K562 (cell line): ENCODE data around the gene SLC36A3. TPM values are rescaled to one million over a fixed set of nuclear protein-coding genes. Genes with fewer than 3 reads are reported as not detected.
A peak's percentile ranks its signal among the peaks of the same experiment; 100 is the strongest.

Source experiments
- ATAC-seq: fragments of 200-7000 bp; cut with Tn5 transposase; 3 replicates; pipeline ENCODE4 v1.9.1; 2020; ENCODE audit warnings: moderate library complexity
- BruUV-seq: library from RNA; stranded (reverse); fragments of 400-500 nt; replicated peaks from 2 replicates; lab custom pipeline; 2021; lab: Mats Ljungman, UMichigan
- CTCF ChIA-PET: fragments of 300-600 bp; formaldehyde crosslinking; extraction: SDS; loops from one replicate; lab custom pipeline; 2021; ENCODE audit warnings: low intra/inter-chr PET ratio; lab: Yijun Ruan, JAX
- POLR2A ChIA-PET: fragments of 300-600, 350-650 bp; sonication (Branson Sonifier 250); formaldehyde crosslinking; extraction: SDS; loops from one replicate; lab custom pipeline; 2021; ENCODE audit warnings: antibody characterized with exemption, inconsistent platforms; lab: Yijun Ruan, JAX
- DNase-seq, 4 experiments: peaks; one replicate each; pipeline versions ENCODE4 v3.0.0 to v3.0.0-alpha.2; 2011 to 2018; ENCODE audit warnings: low spot score in 3 of 4, mixed read lengths in 3 of 4; ENCODE audit errors: extremely low read depth in 1 of 4
- FAIRE-seq: peaks from 2 replicates; lab custom pipeline; 2011; peaks lifted over from hg19 to GRCh38; lab: Jason Lieb, UNC
- H2AFZ ChIP-seq: 2 replicates; pipeline ENCODE4 v1.6.0; 2011; ENCODE audit warnings: low read depth, low read length, control low read depth, inconsistent platforms
- H3K27ac ChIP-seq: fragments of 200-600 bp; 3 replicates; pipeline ENCODE4 v1.8.0; 2011; ENCODE audit warnings: low read depth, mild to moderate bottlenecking, control low read depth, inconsistent platforms, low read length, moderate library complexity, mixed read lengths; ENCODE audit errors: extremely low read depth
- H3K27me3 ChIP-seq, 2 experiments: fragments of 300-600 bp in 1 of 2; 2 replicates in 1 of 2; 3 replicates in 1 of 2; pipeline versions ENCODE4 v1.6.0 to v1.8.0; 2011; ENCODE audit warnings: inconsistent platforms in 2 of 2, low read length in 2 of 2, mild to moderate bottlenecking in 1 of 2, mixed read lengths in 1 of 2, moderate library complexity in 1 of 2; ENCODE audit not compliant: control insufficient read depth in 2 of 2, insufficient read depth in 2 of 2
- H3K36me3 ChIP-seq: fragments of 300-600 bp; 3 replicates; pipeline ENCODE4 v1.8.0; 2011; ENCODE audit warnings: mild to moderate bottlenecking, low read length, inconsistent platforms; ENCODE audit not compliant: control insufficient read depth, insufficient read depth
- H3K4me1 ChIP-seq, 2 experiments: fragments of 200-600 bp in 1 of 2; replicated peaks in 1 of 2; 2 replicates in 1 of 2; 3 replicates in 1 of 2; pipeline versions ENCODE4 v1.5.1 to v1.8.0; 2011; ENCODE audit warnings: inconsistent platforms in 2 of 2, low read length in 2 of 2, mild to moderate bottlenecking in 1 of 2, mixed read lengths in 1 of 2, moderate library complexity in 1 of 2; ENCODE audit not compliant: control insufficient read depth in 2 of 2, insufficient read depth in 2 of 2
- H3K4me2 ChIP-seq: 2 replicates; pipeline ENCODE4 v1.6.1; 2011; ENCODE audit warnings: low read length, control low read depth, inconsistent platforms, mixed read lengths; ENCODE audit not compliant: insufficient read depth
- H3K4me3 ChIP-seq: fragments of 200-600 bp; sonication (generic), shearing (Covaris generic); 2 replicates; pipeline ENCODE4 v1.5.1; 2016; ENCODE audit warnings: control low read depth, inconsistent platforms
- H3K79me2 ChIP-seq: fragments of 200-600 bp; 3 replicates; pipeline ENCODE4 v1.8.0; 2011; ENCODE audit warnings: low read length, inconsistent platforms; ENCODE audit not compliant: control insufficient read depth, insufficient read depth
- H3K9ac ChIP-seq, 2 experiments: 2 replicates each; pipeline versions ENCODE4 v1.6.0 to v1.6.1; 2011; ENCODE audit warnings: low read depth in 2 of 2, low read length in 2 of 2, control low read depth in 1 of 2, inconsistent platforms in 1 of 2, mild to moderate bottlenecking in 1 of 2, mixed read lengths in 1 of 2; ENCODE audit not compliant: insufficient read depth in 1 of 2
- H3K9me1 ChIP-seq: one replicate; pipeline ENCODE4 v1.6.0; 2011; ENCODE audit warnings: inconsistent platforms, mild to moderate bottlenecking, low read length, moderate library complexity; ENCODE audit not compliant: control insufficient read depth, insufficient read depth
- H3K9me3 ChIP-seq: replicated peaks from 2 replicates; pipeline ENCODE4 v1.5.1; 2011; ENCODE audit warnings: low read depth, low read length, inconsistent platforms; ENCODE audit not compliant: control insufficient read depth, insufficient read depth
- H4K20me1 ChIP-seq: replicated peaks from 2 replicates; pipeline ENCODE4 v1.6.1; 2011; ENCODE audit warnings: low read length, inconsistent platforms, mixed read lengths; ENCODE audit not compliant: control insufficient read depth, insufficient read depth
- ARHGAP35 ChIP-seq: fragments of 450-650 bp; IDR thresholded peaks from 2 replicates; pipeline ENCODE4 v1.6.1; 2018; ENCODE audit not compliant: partially characterized antibody
- BRD4 ChIP-seq: fragments of 200-600 bp; sonication (generic); IDR thresholded peaks from 2 replicates; pipeline ENCODE4 v1.6.1; 2017; ENCODE audit warnings: inconsistent platforms
- CREB1 ChIP-seq, 2 experiments: sonication (generic) in 1 of 2; formaldehyde crosslinking in 1 of 2; IDR thresholded peaks; 2 replicates each; pipeline versions ENCODE4 v1.6.1 to v1.8.0; 2012 to 2022; ENCODE audit warnings: inconsistent platforms in 1 of 2, mild to moderate bottlenecking in 1 of 2, missing genetic modification reagents in 1 of 2, moderate library complexity in 1 of 2
- GATAD2B ChIP-seq: fragments of 450-650 bp; IDR thresholded peaks from 2 replicates; pipeline ENCODE4 v1.6.1; 2017; ENCODE audit warnings: mild to moderate bottlenecking, borderline replicate concordance
- HMGXB4 ChIP-seq: sonication (generic); formaldehyde crosslinking; IDR thresholded peaks from 2 replicates; pipeline ENCODE4 v1.8.1; 2023; ENCODE audit warnings: mild to moderate bottlenecking, missing genetic modification reagents
- IRF2 ChIP-seq: sonication (generic); formaldehyde crosslinking; IDR thresholded peaks from 2 replicates; pipeline ENCODE4 v1.8.1; 2022; ENCODE audit warnings: mild to moderate bottlenecking, missing genetic modification reagents
- SIN3A ChIP-seq, 2 experiments: fragments of 150-350 bp in 1 of 2; IDR thresholded peaks; 2 replicates each; pipeline ENCODE4 v1.6.1; 2011 to 2016; ENCODE audit warnings: borderline replicate concordance in 2 of 2, low read depth in 2 of 2, low read length in 2 of 2, mild to moderate bottlenecking in 2 of 2, moderate library complexity in 2 of 2; ENCODE audit not compliant: control insufficient read depth in 1 of 2
- TAL1 ChIP-seq: fragments of 450-650 bp; IDR thresholded peaks from 2 replicates; pipeline ENCODE4 v1.6.1; 2016; ENCODE audit warnings: mild to moderate bottlenecking
- TRIM28 ChIP-seq: fragments of 450-650 bp; IDR thresholded peaks from 2 replicates; pipeline ENCODE4 v1.6.1; 2017
- TSC22D4 ChIP-seq: fragments of 450-650 bp; IDR thresholded peaks from 2 replicates; pipeline ENCODE4 v1.6.1; 2016; ENCODE audit warnings: missing genetic modification characterization, missing biosample characterization, control low read depth
- ZNF224 ChIP-seq: sonication (generic); formaldehyde crosslinking; IDR thresholded peaks from 2 replicates; pipeline ENCODE4 v1.8.0; 2022; ENCODE audit warnings: mild to moderate bottlenecking, missing genetic modification reagents
- ZNF280A ChIP-seq: fragments of 450-650 bp; IDR thresholded peaks from 2 replicates; pipeline ENCODE4 v1.6.1; 2018; ENCODE audit warnings: mild to moderate bottlenecking, low read depth; ENCODE audit not compliant: partially characterized antibody
- ZNF668 ChIP-seq: fragments of 250-450 bp; sonication (Bioruptor Pico); IDR thresholded peaks from 2 replicates; pipeline ENCODE4 v1.8.0; 2022; ENCODE audit warnings: mild to moderate bottlenecking, inconsistent platforms
- ZSCAN29 ChIP-seq: fragments of 450-650 bp; IDR thresholded peaks from 2 replicates; pipeline ENCODE4 v1.6.1; 2017
- in situ Hi-C: fragments of 300-500 bp; cut with MboI; formaldehyde crosslinking; loops from 4 replicates; pipeline ENCODE4 v1.15.0; 2018; ENCODE audit warnings: inconsistent platforms, mixed read lengths
- intact Hi-C: fragments of 100-400 bp; cut with micrococcal nuclease; formaldehyde crosslinking; loops from 2 replicates; pipeline ENCODE4 v1.14.2; 2022
- polyA plus RNA-seq, 8 experiments: library from polyadenylated mRNA; depleted of rRNA in 4 of 8; stranded (reverse) in 5 of 8; unstranded in 3 of 8; fragments of >200 nt; fragmentation: Nextera tagmentation in 2 of 8; fragmentation: Illumina TruSeq in 1 of 8; extraction: Ambion mirVana in 2 of 8; extraction: Trizol in 1 of 8; gene quantifications; 2 replicates each; pipeline versions ENCODE4 v1.2.1 to v1.2.3, GENCODE V29; 2011 to 2014; ENCODE audit warnings: inconsistent platforms in 1 of 8, missing spikeins in 1 of 8
- total RNA-seq, 7 experiments: library from RNA; depleted of rRNA in 6 of 7; stranded (reverse); fragments of >200 nt in 6 of 7; fragmentation: Illumina TruSeq in 2 of 7; extraction: Trizol in 2 of 7; gene quantifications; 2 replicates each; pipeline versions ENCODE4 v1.2.1 to v1.2.3, GENCODE V29; 2011 to 2021; ENCODE audit warnings: low replicate concordance in 1 of 7
- TF ChIP-seq, protein P1 (sequence below): fragments of 250-450 bp; sonication (Bioruptor Pico); IDR thresholded peaks from 2 replicates; pipeline ENCODE4 v1.8.0; 2021; ENCODE audit warnings: moderate library complexity, mild to moderate bottlenecking, inconsistent platforms
- TF ChIP-seq, protein P2 (sequence below): fragments of 250-450 bp; sonication (Bioruptor Pico); IDR thresholded peaks from 2 replicates; pipeline ENCODE4 v1.4.0; 2020

SLC36A3 gene
- total and polyA plus RNA-seq, 9 of the 15 experiments (the other 6 are each of a cell fraction or from before 2014, with no cell fraction given), result not detected

DNA sequence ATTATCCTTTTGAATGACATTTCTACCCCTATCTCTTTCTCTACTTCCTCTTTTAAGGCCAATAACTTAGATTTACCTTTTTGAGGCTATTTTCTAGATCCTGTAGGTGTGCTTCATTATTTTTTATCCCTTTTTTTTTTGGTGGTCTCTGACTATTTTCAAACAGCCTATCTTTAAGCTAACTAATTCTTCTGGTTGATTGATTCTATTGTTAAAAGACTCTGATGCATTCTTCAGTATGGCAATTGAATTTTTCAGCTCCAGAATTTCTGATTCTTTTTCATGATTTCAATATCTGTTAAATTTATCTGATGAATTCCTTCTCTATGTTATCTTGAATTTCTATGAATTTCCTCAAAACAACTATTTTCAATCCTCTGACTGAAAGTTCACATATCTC lies 7.4 kb upstream of the SLC36A3 start:
- no peaks in the 10 kb centered on the region for H4K20me1 ChIP-seq
- in situ Hi-C loops, result no loop called here
- ATAC-seq, result no peak
- no peak overlapping the region for H3K4me3 ChIP-seq
- ChIA-PET POLR2A (no interaction called here), CTCF (no interaction called here)
- H2AFZ ChIP-seq, result no peak overlapping the region
- TF ChIP-seq ZNF280A, result peak; percentile 17
- no peak for TF ChIP-seq TAL1
- 0 out of 2 replicates have a peak, but pooled peaks have one; percentile 79 for TF ChIP-seq TRIM28
- no peak for TF ChIP-seq GATAD2B
- no peak for TF ChIP-seq IRF2 (CRISPR knock-in tag)
- no peak for TF ChIP-seq ZNF668 (CRISPR knock-in tag)
- no peak for TF ChIP-seq ZSCAN29
- no peak for TF ChIP-seq ARHGAP35
- no peak for TF ChIP-seq BRD4
- no peak for TF ChIP-seq CREB1 (IDR thresholded peaks at IDR 0.05)
- TF ChIP-seq CREB1 (CRISPR knock-in tag; IDR thresholded peaks at IDR 0.05), result no peak
- TF ChIP-seq HMGXB4 (CRISPR knock-in tag), result no peak
- TF ChIP-seq, protein P1, sequence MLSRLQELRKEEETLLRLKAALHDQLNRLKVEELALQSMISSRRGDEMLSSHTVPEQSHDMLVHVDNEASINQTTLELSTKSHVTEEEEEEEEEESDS (CRISPR knock-in tag), result no peak
- TF ChIP-seq TSC22D4 (tag), result no peak
- no peak for TF ChIP-seq SIN3A (IDR thresholded peaks at IDR 0.05; ENCODE audit: borderline replicate concordance in 2 of 2, control insufficient read depth in 1 of 2, low read depth in 2 of 2, low read length in 2 of 2)
- no peak for TF ChIP-seq ZNF224 (CRISPR knock-in tag)
- TF ChIP-seq, protein P2, sequence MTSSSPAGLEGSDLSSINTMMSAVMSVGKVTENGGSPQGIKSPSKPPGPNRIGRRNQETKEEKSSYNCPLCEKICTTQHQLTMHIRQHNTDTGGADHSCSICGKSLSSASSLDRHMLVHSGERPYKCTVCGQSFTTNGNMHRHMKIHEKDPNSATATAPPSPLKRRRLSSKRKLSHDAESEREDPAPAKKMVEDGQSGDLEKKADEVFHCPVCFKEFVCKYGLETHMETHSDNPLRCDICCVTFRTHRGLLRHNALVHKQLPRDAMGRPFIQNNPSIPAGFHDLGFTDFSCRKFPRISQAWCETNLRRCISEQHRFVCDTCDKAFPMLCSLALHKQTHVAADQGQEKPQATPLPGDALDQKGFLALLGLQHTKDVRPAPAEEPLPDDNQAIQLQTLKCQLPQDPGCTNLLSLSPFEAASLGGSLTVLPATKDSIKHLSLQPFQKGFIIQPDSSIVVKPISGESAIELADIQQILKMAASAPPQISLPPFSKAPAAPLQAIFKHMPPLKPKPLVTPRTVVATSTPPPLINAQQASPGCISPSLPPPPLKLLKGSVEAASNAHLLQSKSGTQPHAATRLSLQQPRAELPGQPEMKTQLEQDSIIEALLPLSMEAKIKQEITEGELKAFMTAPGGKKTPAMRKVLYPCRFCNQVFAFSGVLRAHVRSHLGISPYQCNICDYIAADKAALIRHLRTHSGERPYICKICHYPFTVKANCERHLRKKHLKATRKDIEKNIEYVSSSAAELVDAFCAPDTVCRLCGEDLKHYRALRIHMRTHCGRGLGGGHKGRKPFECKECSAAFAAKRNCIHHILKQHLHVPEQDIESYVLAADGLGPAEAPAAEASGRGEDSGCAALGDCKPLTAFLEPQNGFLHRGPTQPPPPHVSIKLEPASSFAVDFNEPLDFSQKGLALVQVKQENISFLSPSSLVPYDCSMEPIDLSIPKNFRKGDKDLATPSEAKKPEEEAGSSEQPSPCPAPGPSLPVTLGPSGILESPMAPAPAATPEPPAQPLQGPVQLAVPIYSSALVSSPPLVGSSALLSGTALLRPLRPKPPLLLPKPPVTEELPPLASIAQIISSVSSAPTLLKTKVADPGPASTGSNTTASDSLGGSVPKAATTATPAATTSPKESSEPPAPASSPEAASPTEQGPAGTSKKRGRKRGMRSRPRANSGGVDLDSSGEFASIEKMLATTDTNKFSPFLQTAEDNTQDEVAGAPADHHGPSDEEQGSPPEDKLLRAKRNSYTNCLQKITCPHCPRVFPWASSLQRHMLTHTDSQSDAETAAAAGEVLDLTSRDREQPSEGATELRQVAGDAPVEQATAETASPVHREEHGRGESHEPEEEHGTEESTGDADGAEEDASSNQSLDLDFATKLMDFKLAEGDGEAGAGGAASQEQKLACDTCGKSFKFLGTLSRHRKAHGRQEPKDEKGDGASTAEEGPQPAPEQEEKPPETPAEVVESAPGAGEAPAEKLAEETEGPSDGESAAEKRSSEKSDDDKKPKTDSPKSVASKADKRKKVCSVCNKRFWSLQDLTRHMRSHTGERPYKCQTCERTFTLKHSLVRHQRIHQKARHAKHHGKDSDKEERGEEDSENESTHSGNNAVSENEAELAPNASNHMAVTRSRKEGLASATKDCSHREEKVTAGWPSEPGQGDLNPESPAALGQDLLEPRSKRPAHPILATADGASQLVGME (CRISPR knock-in tag), result no peak
- intact Hi-C loops, result no loop called here
- H3K27me3 ChIP-seq, result no peaks in the 10 kb centered on the region
- H3K79me2 ChIP-seq, result no peaks in the 10 kb centered on the region
- no peak overlapping the region for H3K9ac ChIP-seq
- H3K4me1 ChIP-seq, result no peaks in the 10 kb centered on the region; a peak in 1 of 5 replicates
- BruUV-seq, result no TSS peak
- no peak for DNase-seq
- no peaks in the 10 kb centered on the region for H3K9me1 ChIP-seq
- FAIRE-seq, result no peak
- H3K9me3 ChIP-seq, result no peaks in the 10 kb centered on the region
- H3K36me3 ChIP-seq, result no peaks in the 10 kb centered on the region
- no peak overlapping the region for H3K4me2 ChIP-seq
- H3K27ac ChIP-seq, result no peak overlapping the region
